ENCODE measurements around the gene C22orf31. TPM values are rescaled to one million over a fixed set of nuclear protein-coding genes. Genes with fewer than 3 reads are reported as not detected.

C22orf31 gene
- total RNA-seq, 1 experiment from 2014 or later, result not detected

GRCh38 chr22:29039148-29039547 lies 22.5 kb downstream of the C22orf31 start:
- intact Hi-C loops (cut with micrococcal nuclease; ENCODE audit: unreplicated experiment), result no loop called here
- DNase-seq (ENCODE audit: low read depth, low spot score), result no peak
- ATAC-seq, result no peak
- H3K36me3 ChIP-seq (ENCODE audit: control insufficient read depth, insufficient read depth, low read length), result no peaks in the 10 kb centered on the region
- no peak for TF ChIP-seq POLR2AphosphoS5 (IDR thresholded peaks at IDR 0.05; ENCODE audit: low read depth, low read length)
- TF ChIP-seq, protein P1, sequence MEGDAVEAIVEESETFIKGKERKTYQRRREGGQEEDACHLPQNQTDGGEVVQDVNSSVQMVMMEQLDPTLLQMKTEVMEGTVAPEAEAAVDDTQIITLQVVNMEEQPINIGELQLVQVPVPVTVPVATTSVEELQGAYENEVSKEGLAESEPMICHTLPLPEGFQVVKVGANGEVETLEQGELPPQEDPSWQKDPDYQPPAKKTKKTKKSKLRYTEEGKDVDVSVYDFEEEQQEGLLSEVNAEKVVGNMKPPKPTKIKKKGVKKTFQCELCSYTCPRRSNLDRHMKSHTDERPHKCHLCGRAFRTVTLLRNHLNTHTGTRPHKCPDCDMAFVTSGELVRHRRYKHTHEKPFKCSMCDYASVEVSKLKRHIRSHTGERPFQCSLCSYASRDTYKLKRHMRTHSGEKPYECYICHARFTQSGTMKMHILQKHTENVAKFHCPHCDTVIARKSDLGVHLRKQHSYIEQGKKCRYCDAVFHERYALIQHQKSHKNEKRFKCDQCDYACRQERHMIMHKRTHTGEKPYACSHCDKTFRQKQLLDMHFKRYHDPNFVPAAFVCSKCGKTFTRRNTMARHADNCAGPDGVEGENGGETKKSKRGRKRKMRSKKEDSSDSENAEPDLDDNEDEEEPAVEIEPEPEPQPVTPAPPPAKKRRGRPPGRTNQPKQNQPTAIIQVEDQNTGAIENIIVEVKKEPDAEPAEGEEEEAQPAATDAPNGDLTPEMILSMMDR (IDR thresholded peaks at IDR 0.05), result no peak
- TF ChIP-seq, protein P2, sequence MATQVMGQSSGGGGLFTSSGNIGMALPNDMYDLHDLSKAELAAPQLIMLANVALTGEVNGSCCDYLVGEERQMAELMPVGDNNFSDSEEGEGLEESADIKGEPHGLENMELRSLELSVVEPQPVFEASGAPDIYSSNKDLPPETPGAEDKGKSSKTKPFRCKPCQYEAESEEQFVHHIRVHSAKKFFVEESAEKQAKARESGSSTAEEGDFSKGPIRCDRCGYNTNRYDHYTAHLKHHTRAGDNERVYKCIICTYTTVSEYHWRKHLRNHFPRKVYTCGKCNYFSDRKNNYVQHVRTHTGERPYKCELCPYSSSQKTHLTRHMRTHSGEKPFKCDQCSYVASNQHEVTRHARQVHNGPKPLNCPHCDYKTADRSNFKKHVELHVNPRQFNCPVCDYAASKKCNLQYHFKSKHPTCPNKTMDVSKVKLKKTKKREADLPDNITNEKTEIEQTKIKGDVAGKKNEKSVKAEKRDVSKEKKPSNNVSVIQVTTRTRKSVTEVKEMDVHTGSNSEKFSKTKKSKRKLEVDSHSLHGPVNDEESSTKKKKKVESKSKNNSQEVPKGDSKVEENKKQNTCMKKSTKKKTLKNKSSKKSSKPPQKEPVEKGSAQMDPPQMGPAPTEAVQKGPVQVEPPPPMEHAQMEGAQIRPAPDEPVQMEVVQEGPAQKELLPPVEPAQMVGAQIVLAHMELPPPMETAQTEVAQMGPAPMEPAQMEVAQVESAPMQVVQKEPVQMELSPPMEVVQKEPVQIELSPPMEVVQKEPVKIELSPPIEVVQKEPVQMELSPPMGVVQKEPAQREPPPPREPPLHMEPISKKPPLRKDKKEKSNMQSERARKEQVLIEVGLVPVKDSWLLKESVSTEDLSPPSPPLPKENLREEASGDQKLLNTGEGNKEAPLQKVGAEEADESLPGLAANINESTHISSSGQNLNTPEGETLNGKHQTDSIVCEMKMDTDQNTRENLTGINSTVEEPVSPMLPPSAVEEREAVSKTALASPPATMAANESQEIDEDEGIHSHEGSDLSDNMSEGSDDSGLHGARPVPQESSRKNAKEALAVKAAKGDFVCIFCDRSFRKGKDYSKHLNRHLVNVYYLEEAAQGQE (IDR thresholded peaks at IDR 0.05; ENCODE audit: insufficient read depth in 1 of 2, low read depth in 2 of 2, low read length in 1 of 2), result no peak
- no peak for TF ChIP-seq SIN3A (IDR thresholded peaks at IDR 0.05; ENCODE audit: borderline replicate concordance, insufficient read depth, low read depth, low read length)
- TF ChIP-seq TCF7L2 (IDR thresholded peaks at IDR 0.05; ENCODE audit: low read depth, low read length), result no peak
- CTCF ChIA-PET, result interaction anchor here (0.7 to 1.6 kb wide), 3 partner anchors 35 to 206 kb away, joined by 3 to 7 read pairs (median 5); no protein-coding TSS in a partner anchor
- POLR2A ChIA-PET, result no interaction called here
- H3K27me3 ChIP-seq (ENCODE audit: control insufficient read depth, insufficient read depth, low read length), result no peaks in the 10 kb centered on the region
- H3K9me3 ChIP-seq (ENCODE audit: control insufficient read depth, insufficient read depth, low read depth, low read length), result no peaks in the 10 kb centered on the region
- H3K4me3 ChIP-seq (ENCODE audit: low read depth in 2 of 2, low read length in 2 of 2), result no peak overlapping the region
- in situ Hi-C loops (cut with HindIII; ENCODE audit: low pct_unique_long_range_greater_than_20kb, low sequenced_read_pairs), result no loop called here
- no peak overlapping the region for H3K27ac ChIP-seq (ENCODE audit: low read length)
- no peaks in the 10 kb centered on the region for H3K4me1 ChIP-seq (ENCODE audit: control insufficient read depth, insufficient read depth, low read length)
- BruUV-seq (replicated peaks), result no TSS peak

DNA sequence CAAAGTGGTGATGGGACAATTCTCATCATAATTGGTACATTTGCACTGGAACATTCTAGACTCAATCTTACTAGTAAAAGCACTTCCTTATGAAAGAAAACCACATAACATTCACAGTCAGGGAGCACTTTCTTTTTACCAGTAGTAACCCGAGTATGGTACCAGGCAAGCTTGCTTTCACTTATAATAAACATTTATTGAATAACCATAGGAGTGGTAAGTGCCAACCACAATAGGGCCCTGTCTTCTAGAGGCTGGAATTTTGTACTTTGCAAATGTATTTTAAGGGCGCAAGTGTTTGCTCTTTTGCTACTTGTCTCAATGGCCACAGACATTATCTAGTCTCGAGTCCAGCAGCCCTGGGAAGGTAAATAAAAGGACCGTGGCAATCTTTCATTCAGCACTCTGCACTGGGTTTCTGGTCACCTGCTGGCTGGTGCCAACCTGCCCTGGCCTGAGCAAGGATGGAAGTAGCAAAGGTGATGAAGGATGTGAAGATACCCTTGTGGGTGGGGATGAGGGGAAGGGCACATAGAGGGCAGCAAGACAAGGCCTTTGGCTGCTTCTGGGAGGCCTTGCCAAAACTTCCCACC lies 24.2 kb downstream of the C22orf31 start:
- in situ Hi-C loops (cut with HindIII; ENCODE audit: low pct_unique_long_range_greater_than_20kb, low sequenced_read_pairs), result no loop called here
- no peak for ATAC-seq
- H3K4me3 ChIP-seq (ENCODE audit: low read depth in 2 of 2, low read length in 2 of 2), result no peak overlapping the region
- H3K9me3 ChIP-seq (ENCODE audit: control insufficient read depth, insufficient read depth, low read depth, low read length), result no peaks in the 10 kb centered on the region
- no peaks in the 10 kb centered on the region for H3K36me3 ChIP-seq (ENCODE audit: control insufficient read depth, insufficient read depth, low read length)
- DNase-seq (ENCODE audit: low read depth, low spot score), result no peak
- H3K27ac ChIP-seq (ENCODE audit: low read length), result no peak overlapping the region
- ChIA-PET POLR2A (no interaction called here), CTCF (no interaction called here)
- no TSS peak for BruUV-seq (replicated peaks)
- TF ChIP-seq, protein P1 (IDR thresholded peaks at IDR 0.05), result no peak
- TF ChIP-seq POLR2AphosphoS5 (IDR thresholded peaks at IDR 0.05; ENCODE audit: low read depth, low read length), result no peak
- TF ChIP-seq TCF7L2 (IDR thresholded peaks at IDR 0.05; ENCODE audit: low read depth, low read length), result no peak
- TF ChIP-seq, protein P2 (IDR thresholded peaks at IDR 0.05; ENCODE audit: insufficient read depth in 1 of 2, low read depth in 2 of 2, low read length in 1 of 2), result no peak
- TF ChIP-seq SIN3A (IDR thresholded peaks at IDR 0.05; ENCODE audit: borderline replicate concordance, insufficient read depth, low read depth, low read length), result no peak
- H3K27me3 ChIP-seq (ENCODE audit: control insufficient read depth, insufficient read depth, low read length), result no peaks in the 10 kb centered on the region
- H3K4me1 ChIP-seq (ENCODE audit: control insufficient read depth, insufficient read depth, low read length), result no peaks in the 10 kb centered on the region; the same call in 1 of the 2 replicates
- intact Hi-C loops (cut with micrococcal nuclease; ENCODE audit: unreplicated experiment), result no loop called here

Measured in Panc1 (cell line).